Stimulated activated CD4-positive, alpha-beta T cell treated with anti-CD3 and anti-CD28 coated beads, Interleukin-1b, Interleukin-23, amount 100 ng/mL, for 1 hour (primary cell): Measurements from ENCODE around the gene ZNRF1.
"Not testable (repeated sequence)": the region's sequence is repeated elsewhere in the genome, so short reads cannot be mapped to it uniquely, and the experiment has no call there.

Source experiments
- DNase-seq, 2 donors: peaks; one replicate each; pipeline ENCODE4 v3.0.0-alpha.2; 2020; ENCODE audit warnings: low read depth in 2 of 2

ZNRF1 gene

GRCh38 chr16:75026239-75026891 lies 27.5 kb downstream of the ZNRF1 start:
- DNase-seq: not testable (repeated sequence)

GRCh38 chr16:75026892-75027391 lies 28.1 kb downstream of the ZNRF1 start:
- no peak for DNase-seq

GRCh38 chr16:75027520-75028300 lies 28.9 kb downstream of the ZNRF1 start:
- DNase-seq: no peak

- no peak for DNase-seq
These were observed 29.8 kb downstream of the ZNRF1 start for GRCh38 chr16:75028544-75029135.

- no peak for DNase-seq
These were observed 31.0 kb downstream of the ZNRF1 start for GRCh38 chr16:75029854-75030253.

GRCh38 chr16:75032655-75033054 lies 33.8 kb downstream of the ZNRF1 start:
- DNase-seq: no peak

GRCh38 chr16:75035410-75035968 lies 36.7 kb downstream of the ZNRF1 start:
- DNase-seq: no peak

GRCh38 chr16:75038036-75038858 lies 39.4 kb downstream of the ZNRF1 start:
- DNase-seq: no peak

- DNase-seq: no peak
These were observed 41.1 kb downstream of the ZNRF1 start for GRCh38 chr16:75039941-75040340.

- no peak for DNase-seq
These were observed 43.8 kb downstream of the ZNRF1 start for GRCh38 chr16:75042426-75043174.

- DNase-seq: no peak
These were observed 44.5 kb downstream of the ZNRF1 start for GRCh38 chr16:75043175-75043895.

GRCh38 chr16:75044800-75045361 lies 46.1 kb downstream of the ZNRF1 start:
- no peak for DNase-seq

- DNase-seq: no peak
These were observed 46.6 kb downstream of the ZNRF1 start for GRCh38 chr16:75045424-75045823.

GRCh38 chr16:75048054-75048453 lies 49.2 kb downstream of the ZNRF1 start:
- DNase-seq: no peak

GRCh38 chr16:75048530-75048929 lies 49.7 kb downstream of the ZNRF1 start:
- no peak for DNase-seq

GRCh38 chr16:75052481-75053202 lies 53.8 kb downstream of the ZNRF1 start:
- DNase-seq: no peak

- no peak for DNase-seq
These were observed 55.1 kb downstream of the ZNRF1 start for GRCh38 chr16:75053791-75054555.

- DNase-seq: no peak
These were observed 55.7 kb downstream of the ZNRF1 start for GRCh38 chr16:75054556-75054947.
